NT2/D1 (cell line): ENCODE measurements around the gene MAP2K7.

ENCODE experiments used
- YY1 ChIP-seq: IDR thresholded peaks from 2 replicates; pipeline ENCODE4 v1.6.1; 2011; ENCODE audit not compliant: insufficient read length, insufficient read depth
- ZNF274 ChIP-seq: IDR thresholded peaks from 2 replicates; pipeline ENCODE4 v1.6.1; 2011; ENCODE audit warnings: mild to moderate bottlenecking, low read depth, low read length

DNA sequence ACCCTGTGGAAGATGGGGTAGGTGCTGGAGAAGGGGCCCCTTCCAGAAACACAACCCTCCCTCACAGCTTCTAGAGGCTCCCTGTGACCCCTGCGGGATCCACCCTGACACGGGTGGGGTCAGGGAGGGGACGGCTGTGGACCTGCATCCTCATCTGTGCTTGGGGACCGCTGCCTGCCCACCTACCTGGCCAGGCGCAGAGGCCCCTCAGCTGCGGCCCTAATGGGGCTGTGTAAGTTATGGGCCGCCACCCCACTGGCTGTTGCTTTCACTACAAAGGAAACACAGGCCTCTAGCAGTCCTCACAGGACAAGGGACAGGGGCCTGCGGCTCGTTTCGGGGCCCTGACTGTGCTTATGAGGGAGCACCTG lies 29.2 kb downstream of the MAP2K7 start:
- no peak for TF ChIP-seq ZNF274
- no peak for TF ChIP-seq YY1
